GM18907 (cell line): ENCODE results near the gene DNASE1.

Source experiments
- ATAC-seq: cut with Tn5 transposase; IDR thresholded peaks from one replicate; pipeline ENCODE4 v1.9.1; 2021; ENCODE audit warnings: mild to moderate bottlenecking, moderate library complexity; ENCODE audit not compliant: unreplicated experiment

The DNASE1 gene

DNA sequence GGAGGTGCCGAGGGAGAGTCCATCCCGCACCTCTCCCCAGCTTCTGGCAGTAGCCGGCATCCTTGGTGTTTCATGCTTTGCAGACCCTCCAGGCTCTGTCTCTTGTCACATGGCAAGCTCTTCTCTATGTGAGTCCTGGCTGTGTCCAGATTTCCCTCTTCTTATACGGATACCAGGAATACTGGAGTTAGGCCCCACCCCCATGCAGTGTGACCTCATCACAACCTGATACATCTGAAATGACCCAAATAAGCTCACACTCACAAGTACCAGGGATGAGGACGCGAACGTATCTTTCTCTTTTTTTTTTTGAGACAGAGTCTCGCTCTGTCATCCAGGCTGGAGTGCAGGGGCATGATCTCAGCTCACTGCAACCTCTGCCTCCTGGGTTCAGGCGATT, 39.6 kb downstream of the DNASE1 start:
- no peak for ATAC-seq

DNA sequence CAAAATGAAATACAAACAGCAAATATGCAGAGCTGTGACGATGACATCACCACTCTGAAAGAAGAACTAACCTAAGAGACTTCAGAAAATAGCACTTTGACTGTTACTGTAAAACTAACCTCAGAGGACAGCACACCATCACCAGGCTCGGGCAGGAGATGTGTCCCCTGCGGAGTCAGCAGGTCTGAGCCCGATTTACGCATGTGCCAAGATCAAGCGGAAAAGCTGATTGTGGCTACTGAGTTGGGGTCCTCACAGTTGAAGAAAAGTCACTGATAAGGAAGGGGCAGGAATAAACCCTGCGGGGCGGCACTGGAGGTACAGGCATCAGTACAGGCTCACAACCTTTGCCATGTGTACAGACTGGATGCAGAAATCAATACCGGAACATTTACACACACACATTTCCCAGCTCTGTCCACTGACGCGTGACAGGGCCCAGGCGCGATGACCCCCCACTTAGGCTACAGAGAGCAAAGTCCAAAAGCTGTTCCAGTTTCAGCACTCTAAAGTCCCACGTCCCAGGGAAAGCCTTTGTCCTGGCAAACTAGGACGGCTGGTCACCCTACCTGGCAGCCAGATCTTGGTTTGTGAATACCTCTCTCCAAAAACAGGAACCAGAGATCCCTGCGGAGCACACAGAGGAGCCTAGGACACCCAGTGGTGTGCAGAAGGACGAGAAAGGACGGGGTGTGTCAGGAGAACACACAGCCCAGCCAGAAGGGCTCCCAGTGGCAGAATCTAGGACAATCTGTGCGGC, 41.3 kb downstream of the DNASE1 start:
- ATAC-seq: no peak

DNA sequence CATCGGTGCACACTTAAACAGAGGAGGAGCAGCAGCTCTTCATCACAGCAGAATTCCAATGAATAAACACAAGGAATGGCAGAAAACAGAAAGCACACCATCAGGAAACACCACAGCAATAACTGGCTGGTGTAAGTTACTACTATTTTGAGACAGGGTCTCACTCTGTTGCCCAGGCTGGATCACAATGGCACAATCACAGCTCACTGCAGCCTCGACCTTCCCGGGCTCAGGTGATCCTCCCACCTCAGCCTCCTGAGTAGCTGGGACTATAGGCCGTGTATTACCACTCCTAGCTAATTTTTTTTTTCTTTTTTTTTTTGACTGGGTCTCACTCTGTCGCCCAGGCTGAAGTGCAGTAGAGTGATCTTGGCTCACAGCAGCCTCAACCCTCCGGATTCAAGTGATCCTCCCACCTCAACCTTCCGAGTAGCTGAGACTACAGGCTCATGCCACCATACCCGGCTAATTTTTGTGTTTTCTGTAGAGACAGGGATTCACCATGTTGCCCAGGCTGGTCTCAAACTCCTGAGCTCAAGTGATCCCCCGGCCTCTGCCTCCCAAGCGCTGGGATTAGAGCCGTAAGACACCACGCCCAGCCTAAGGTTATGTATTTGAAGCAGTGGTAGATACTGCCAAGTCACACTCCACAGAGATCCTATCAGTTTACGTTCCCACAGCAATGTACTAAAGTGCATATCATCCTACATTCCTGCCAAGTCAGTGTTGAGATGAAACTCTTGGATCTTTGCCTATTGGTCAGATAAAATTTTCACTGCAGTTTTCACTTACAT, 42.1 kb downstream of the DNASE1 start:
- no peak for ATAC-seq

DNA sequence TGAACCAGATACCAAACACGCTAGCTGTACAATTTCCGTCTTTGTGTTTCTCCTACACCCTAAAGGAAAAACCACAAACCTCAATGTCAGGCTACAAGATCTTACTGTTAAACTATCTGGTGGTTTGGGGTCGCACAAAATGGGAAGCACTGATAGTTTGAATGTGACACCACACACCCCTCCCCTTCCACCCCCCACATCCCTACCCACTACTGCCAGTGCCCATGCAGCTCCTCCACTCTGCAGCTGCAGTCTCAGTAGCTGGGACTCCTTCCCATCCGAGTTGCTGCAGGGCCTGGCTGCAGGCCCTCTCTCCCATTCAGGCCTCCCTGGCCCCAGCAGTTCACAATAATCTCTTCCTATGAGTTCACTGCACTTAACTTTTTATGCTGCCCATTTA, 44.5 kb downstream of the DNASE1 start:
- no peak for ATAC-seq

DNA sequence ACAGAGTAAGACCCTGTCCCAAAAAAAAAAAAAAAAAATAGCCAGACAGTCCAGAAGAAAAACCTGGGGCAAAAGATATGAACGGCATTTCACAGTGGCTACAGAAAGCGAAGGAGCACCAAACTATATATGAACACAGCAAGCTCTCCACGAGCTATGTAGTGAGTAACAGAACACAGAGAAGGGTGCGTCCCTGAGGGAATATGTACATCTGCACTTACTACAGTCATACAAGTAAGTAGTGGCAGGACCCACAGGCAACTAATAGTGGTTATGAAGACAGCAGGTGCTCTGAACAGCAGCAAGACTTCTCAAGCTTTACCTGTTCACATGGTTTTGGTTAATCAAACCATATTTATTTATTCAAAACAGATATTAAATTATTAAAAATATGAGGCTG, 47.0 kb downstream of the DNASE1 start:
- ATAC-seq: no peak

DNA sequence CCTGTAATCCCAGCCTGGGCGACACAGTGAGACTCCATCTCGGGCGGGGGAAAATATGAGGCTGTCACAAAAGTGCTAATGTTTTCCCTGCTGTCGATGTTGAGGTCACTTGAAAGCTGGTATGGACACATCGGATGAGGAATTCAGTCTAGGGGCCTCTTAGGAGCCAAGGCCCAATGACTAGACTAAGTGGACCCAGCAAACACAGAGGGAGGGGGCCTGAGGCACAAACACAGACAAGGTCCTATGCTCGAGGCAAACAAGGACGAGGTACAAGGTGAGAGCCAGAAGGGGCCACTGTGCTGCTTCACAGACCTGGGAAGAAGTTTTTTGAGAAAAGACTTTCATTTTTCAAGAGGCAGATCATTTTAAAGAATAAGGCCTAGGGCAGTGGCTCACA, 47.6 kb downstream of the DNASE1 start:
- no peak for ATAC-seq

DNA sequence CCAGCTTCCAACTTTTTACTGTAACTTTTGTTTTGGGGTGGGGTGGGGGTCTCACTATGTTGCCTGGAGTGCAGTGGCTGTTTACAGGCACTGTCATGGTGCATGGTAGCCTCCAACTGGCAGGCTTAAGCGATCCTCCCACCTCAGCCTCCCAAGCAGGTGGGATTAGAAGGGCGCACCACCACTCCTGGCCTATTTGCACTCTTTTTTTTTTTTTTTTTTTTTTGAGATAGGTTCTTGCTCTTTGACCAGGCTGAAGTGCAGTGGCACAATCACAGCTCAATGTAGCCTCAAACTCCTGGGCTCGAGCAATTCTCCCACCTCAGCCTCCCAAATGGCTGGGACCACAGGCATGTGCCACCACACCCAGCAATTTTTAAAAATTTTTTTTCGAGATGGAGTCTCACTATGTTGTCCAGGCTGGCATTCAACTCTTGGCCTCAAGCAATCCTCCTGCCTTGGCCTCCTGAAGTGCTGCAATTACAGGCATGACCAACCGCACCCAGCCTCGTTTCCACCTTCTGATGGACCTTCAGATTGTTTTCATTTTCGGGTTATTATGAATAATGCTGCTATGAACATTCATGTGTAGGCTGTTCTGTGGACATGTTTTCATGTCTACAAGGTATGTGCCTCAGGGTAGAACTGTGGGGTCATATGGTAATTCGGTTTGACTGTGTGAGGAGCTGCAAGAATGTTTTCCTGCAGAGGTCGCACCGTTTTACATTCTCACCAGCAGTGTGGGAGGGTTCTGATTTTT, 51.9 kb downstream of the DNASE1 start:
- ATAC-seq: no peak
